ENCODE data around the gene MLH1. TPM values are rescaled to one million over a fixed set of nuclear protein-coding genes. Genes with fewer than 3 reads are reported as not detected.

Gene MLH1
- total RNA-seq, 4 donors from 2014 or later = 28.8 to 57.2 (median 40.9) TPM

GRCh38 chr3:37056826-37057225 is 63.5 kb downstream of the MLH1 start:
- Histone ChIP-seq H3K4me1 (peaks cover 0 to 31% (median 8%) of the 10 kb centered on the region in 4 donors), H3K4me3 (no peak overlapping the region), H3K27ac (no peak overlapping the region), H3K36me3 (peaks cover 5 to 85% (median 12%) of the 10 kb centered on the region in 3 donors), H3K27me3 (no peaks in the 10 kb centered on the region), H3K9me3 (no peaks in the 10 kb centered on the region)
- no peak for DNase-seq (ENCODE audit: low spot score in 2 of 2)
- TF ChIP-seq EP300 (IDR thresholded peaks at IDR 0.05) (no peak), CTCF (IDR thresholded peaks at IDR 0.05) (no peak), POLR2A (IDR thresholded peaks at IDR 0.05) (no peak)

GRCh38 chr3:37058117-37058516 is 64.8 kb downstream of the MLH1 start:
- Histone ChIP-seq H3K9me3 (no peaks in the 10 kb centered on the region), H3K27ac (no peak overlapping the region), H3K27me3 (no peaks in the 10 kb centered on the region), H3K4me1 (peaks cover 0 to 22% (median 8%) of the 10 kb centered on the region in 4 donors), H3K4me3 (no peak overlapping the region), H3K36me3 (peaks cover 5 to 85% (median 7%) of the 10 kb centered on the region in 3 donors)
- 92 to 97% methylated on average over 5 of the region's 5 CpGs for WGBS, 2 donors
- no peak for DNase-seq (ENCODE audit: low spot score in 2 of 2)
- no peak for TF ChIP-seq CTCF (IDR thresholded peaks at IDR 0.05)
- TF ChIP-seq POLR2A (IDR thresholded peaks at IDR 0.05) = no peak
- TF ChIP-seq EP300 (IDR thresholded peaks at IDR 0.05) = no peak

GRCh38 chr3:37064747-37065146 is 71.4 kb downstream of the MLH1 start:
- H3K36me3 ChIP-seq = peaks cover 0 to 76% (median 0%) of the 10 kb centered on the region in 3 donors
- no peak overlapping the region for H3K4me3 ChIP-seq
- H3K9me3 ChIP-seq = no peaks in the 10 kb centered on the region
- no peak for DNase-seq (ENCODE audit: low spot score in 2 of 2)
- TF ChIP-seq CTCF (IDR thresholded peaks at IDR 0.05) (no peak), POLR2A (IDR thresholded peaks at IDR 0.05) (no peak), EP300 (IDR thresholded peaks at IDR 0.05) (no peak)
- H3K4me1 ChIP-seq = no peaks in the 10 kb centered on the region
- no peaks in the 10 kb centered on the region for H3K27me3 ChIP-seq
- 91 to 95% methylated on average over 3 of the region's 3 CpGs for WGBS, 2 donors
- no peak overlapping the region for H3K27ac ChIP-seq

GRCh38 chr3:37067577-37067976 is 74.3 kb downstream of the MLH1 start:
- Histone ChIP-seq H3K27ac (no peak overlapping the region), H3K36me3 (peaks cover 0 to 58% (median 0%) of the 10 kb centered on the region in 3 donors), H3K4me3 (no peak overlapping the region), H3K9me3 (no peaks in the 10 kb centered on the region), H3K4me1 (peaks cover 0 to 2% (median 0%) of the 10 kb centered on the region in 4 donors), H3K27me3 (no peaks in the 10 kb centered on the region)
- WGBS, 2 donors = 96 to 97% methylated on average over 3 of the region's 3 CpGs
- no peak for DNase-seq (ENCODE audit: low spot score in 2 of 2)
- TF ChIP-seq CTCF (IDR thresholded peaks at IDR 0.05) (no peak), POLR2A (IDR thresholded peaks at IDR 0.05) (no peak), EP300 (IDR thresholded peaks at IDR 0.05) (no peak)

- H3K4me1 ChIP-seq = peaks cover 0 to 6% (median 0%) of the 10 kb centered on the region in 4 donors
- TF ChIP-seq EP300 (IDR thresholded peaks at IDR 0.05) (no peak), POLR2A (IDR thresholded peaks at IDR 0.05) (no peak), CTCF (IDR thresholded peaks at IDR 0.05) (no peak)
- 83 to 88% methylated on average over 1 of the region's 1 CpG for WGBS, 2 donors
- H3K36me3 ChIP-seq = peaks cover 0 to 54% (median 0%) of the 10 kb centered on the region in 3 donors
- H3K27me3 ChIP-seq = no peaks in the 10 kb centered on the region
- H3K9me3 ChIP-seq = no peaks in the 10 kb centered on the region
- no peak overlapping the region for H3K27ac ChIP-seq
- DNase-seq (ENCODE audit: low spot score in 2 of 2) = no peak
- no peak overlapping the region for H3K4me3 ChIP-seq
Observed at GRCh38 chr3:37068031-37068430, 74.7 kb downstream of the MLH1 start.

Data from tibial nerve (tissue), 4 donors.